ENCODE measurements around the gene SNTG2.
"Not testable (repeated sequence)": the region's sequence is repeated elsewhere in the genome, so short reads cannot be mapped to it uniquely, and the experiment has no call there.

Gene SNTG2

DNA sequence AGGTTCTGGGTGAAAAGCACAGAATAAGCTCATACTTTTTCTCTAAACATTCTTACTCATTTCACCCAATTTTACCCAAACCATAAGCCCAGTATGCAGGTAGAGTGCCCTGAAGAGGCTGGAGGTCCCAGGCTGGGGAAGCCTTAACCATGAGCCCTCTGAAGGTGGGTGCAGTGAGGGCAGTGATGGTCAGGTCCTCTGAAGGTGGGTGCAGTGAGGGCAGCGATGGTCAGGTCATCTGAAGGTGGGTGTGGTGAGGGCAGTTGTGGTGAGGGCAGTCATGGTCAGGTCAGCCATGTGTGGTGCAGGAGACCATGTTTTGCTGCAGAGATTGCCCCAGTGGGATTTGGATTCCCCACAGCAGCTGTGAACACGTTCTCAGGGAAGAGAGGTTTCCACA lies 148.8 kb downstream of the SNTG2 start:
- DNase-seq (ENCODE audit: low spot score), result no peak

DNA sequence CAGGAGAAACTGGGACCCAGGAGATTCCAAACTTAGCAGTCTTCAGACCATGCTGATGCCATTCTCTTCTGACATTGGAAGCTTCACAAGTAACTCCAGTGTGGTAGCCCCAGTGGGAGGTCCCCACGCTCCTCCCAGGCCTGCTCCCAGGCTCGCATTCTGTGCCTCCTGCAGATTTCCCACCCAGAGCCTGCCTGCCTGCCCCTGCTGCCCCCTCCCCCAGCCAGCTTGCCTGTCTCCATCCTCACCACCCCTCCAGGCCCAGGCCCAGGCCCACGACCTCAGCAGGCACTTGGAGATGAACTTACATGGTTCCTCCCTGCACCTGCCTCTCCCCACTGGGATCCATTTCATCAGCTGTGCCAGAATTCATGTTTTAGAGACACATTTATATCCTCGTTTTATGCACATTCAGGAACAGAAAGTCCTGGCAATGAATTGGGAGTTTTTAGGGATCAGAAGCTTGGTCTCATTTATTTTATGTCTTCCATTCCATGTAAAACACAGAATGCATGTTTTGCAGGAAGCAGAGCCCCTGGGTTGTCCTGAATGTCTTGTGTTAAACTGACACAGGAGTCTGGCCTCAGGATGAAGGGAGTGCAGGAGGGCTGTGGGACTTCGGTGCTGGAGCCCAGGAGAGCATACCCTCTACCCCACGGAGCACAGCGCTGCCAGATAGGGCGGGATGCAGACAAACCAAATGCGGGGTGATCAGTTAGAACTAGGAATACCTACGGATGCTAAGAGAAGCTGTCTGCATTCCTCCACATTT lies 150.5 kb downstream of the SNTG2 start:
- DNase-seq (ENCODE audit: low spot score), result no peak

DNA sequence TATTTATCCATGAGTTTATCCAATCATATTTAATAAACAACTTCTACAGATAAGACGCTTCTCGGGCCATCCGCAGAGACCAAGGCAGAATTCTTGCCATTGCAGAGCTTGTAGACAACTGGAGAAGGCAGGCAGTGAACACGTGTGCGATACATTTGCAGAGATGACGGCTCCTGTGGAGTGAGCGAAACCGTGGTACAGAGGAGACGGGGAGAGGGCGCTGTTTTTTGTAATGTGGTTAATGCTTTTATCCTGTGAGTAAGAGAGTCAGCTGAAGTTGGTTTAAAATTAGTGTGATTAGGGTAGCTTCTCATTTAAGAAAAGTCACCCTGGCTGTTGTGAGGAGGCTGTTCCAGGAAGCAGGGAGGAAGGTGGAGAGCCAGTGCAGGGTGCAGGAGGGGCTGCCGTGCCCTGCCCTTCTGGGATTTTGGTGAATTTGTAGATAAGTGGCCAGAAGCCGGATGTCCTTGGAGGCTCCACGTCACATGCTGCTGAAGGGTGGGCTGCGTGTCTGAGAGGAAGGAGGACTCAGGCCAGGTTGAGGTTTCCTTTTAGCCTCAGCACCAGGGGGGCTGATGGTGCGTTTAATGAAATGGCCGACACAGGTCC lies 151.4 kb downstream of the SNTG2 start:
- no peak for DNase-seq (ENCODE audit: low spot score)

DNA sequence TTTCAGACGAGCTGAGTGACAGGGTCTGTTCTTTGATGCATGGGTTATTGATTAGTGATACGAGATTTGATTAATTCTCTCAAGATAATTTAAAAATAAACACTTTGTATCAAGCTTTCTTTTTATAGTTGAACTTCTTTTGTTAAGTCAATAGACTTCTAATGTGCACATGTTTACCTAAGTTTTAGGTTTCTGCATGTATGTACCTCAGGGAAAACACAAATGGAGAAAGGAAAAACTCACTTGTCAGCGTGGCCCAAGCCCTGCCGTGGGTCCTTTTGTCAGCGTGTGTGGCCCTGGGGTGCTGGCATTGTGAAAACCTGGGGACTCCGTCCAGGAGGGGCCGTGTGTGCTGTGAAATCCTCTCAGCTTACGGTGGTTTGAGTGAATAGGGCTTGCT lies 153.7 kb downstream of the SNTG2 start:
- DNase-seq (ENCODE audit: low spot score), result no peak

DNA sequence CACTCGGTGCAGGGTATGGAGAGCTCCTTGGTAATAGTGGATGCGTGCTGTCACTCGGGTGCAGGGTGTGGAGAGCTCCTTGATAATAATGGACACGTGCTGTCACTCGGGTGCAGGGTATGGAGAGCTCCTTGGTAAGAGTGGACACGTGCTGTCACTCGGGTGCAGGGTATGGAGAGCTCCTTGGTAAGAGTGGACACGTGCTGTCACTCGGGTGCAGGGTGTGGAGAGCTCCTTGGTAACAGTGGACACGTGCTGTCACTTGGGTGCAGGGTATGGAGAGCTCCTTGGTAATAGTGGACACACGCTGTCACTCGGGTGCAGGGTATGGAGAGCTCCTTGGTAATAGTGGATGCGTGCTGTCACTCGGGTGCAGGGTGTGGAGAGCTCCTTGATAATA lies 155.7 kb downstream of the SNTG2 start:
- DNase-seq (ENCODE audit: low spot score), result not testable (repeated sequence)

DNA sequence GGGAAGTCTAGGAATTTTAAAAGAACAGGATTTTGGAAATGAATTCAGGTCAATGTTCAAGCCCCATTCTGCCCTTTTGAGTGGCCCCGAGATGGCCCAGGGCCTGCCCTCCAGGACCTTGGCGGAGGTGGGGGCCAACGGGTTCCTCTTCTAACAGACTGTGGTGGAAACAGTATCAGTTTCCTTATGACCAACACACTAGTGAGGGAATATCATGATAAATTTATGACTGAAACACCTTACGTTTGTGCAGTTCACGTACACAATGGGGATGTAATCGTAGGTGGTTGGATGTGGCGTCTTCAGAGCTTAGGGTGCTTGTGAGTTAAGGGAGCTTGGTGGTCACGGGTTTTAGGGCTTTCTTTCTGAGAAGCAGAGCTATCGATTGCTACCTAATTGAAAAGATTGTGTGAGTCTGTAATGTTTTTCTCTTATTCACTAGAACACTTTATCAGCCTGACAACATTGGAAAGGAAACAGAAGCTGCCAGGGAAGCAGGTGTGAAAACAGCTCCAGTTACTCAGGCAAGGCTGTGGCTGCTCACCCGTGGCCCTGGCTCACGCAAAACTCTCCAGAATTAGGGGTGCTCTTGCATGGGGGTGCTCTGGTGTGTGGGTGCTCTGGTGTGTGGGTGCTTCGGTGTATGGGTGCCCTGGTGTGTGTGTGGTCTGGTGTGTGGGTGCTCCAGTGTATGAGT lies 165.3 kb downstream of the SNTG2 start:
- DNase-seq (ENCODE audit: low spot score), result no peak

DNA sequence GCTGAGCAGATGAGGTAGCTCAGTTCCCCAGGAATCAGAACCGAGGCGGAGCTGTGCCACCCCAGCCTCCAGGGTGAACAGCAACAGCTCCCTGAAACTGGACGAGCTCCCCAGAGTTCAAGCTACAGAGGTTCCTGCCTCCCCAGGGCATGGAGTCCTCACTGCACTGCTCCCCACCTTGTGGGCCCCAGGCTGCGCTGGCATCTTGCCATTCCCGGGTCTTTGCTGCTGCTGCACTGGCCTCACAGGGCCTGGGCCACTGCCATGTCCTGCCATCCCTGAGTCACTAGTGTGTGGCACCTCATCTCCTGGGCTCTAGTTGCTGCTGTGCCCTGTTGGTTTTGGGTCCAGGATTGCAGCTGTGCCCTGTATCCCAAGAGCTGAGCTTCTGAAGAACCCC lies 166.9 kb downstream of the SNTG2 start:
- no peak for DNase-seq (ENCODE audit: low spot score)

DNA sequence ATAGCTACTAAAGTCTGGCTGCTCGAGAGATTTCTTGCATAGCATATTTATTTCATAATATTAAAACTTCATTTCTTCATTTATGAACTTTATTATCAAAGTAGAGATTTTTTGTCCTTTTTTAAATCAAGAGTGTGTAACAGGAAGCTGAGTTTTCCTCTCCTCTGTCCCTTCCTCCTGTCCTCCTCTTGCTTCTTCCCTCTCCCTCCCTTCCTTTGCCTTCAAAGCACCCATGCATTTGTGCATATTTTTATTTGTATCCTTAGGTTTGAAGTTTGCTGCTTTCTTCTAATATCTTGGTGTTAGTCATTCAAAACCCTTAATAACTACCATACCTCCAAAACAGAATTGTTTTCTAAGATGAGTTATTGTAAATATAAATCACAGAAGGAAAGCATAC lies 174.6 kb downstream of the SNTG2 start:
- DNase-seq (ENCODE audit: low spot score), result no peak

DNA sequence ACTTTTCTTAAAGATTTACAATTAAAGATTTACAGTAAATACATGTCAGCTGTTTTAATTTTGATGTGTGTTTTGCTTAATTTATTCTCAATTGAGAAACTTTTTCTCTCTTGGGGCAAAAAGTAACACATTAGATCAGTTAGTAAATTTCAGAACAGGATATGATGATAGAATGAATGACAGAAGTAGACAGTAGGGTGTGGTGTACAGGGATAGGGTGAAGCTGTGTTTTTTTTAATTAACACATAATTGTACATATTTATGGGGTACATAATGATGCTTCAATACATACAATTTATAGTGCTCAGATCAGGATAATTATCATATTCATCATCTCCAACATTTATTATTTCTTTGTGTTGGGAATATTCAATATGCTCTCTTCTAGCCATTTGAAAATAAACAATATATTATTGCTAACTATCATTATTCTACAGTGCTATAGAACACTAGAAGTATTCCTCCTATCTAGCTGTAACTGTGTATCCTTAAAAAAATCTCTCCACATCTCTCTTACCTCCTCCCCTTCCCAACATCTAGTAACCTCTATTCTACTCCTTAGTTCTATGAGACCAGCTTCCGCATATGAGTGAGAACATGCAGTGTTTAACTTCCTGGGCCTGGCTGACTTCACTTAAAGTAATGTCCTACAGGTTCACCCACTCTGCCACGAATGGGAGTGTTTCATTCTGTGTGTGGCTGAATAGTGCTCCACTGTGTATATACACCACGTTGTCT lies 175.2 kb downstream of the SNTG2 start:
- DNase-seq (ENCODE audit: low spot score), result no peak

DNA sequence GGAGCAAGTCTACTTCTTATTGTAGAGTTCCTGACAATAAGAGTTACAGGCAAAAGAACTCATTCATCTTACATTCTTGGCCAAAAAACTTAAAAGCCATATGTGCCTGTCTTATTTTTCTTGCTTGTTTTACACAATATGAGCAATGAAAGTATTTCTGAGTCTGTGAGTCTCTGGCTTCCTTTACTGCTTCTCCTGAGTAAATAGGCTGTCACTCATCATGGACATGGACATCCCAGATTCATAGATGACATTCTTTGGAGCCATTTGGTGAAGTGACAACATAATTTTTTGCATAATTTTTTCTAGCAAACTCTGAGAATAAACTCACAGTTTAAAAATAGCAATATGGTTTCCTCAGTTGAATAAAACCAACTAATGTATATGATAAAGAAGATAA lies 179.3 kb downstream of the SNTG2 start:
- no peak for DNase-seq (ENCODE audit: low spot score)

DNA sequence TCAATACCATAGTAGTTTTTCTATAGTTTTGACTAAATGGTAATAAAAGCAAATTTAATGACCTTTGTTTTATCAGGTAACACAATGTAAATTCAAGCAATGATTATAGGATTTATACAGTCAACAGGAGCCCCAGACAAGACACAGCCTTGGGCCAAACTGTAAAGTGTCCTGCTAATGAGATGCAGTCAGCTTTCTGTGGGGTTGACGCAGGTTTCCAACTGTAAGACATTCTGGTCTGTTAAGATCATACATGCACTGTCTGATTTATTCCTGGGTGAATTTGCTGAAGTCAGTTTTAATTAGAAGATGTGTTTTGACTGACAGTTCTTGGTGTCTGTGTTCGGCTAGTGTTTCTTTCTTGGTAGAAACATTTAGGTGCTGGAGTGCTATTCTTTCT lies 180.3 kb downstream of the SNTG2 start:
- no peak for DNase-seq (ENCODE audit: low spot score)

DNA sequence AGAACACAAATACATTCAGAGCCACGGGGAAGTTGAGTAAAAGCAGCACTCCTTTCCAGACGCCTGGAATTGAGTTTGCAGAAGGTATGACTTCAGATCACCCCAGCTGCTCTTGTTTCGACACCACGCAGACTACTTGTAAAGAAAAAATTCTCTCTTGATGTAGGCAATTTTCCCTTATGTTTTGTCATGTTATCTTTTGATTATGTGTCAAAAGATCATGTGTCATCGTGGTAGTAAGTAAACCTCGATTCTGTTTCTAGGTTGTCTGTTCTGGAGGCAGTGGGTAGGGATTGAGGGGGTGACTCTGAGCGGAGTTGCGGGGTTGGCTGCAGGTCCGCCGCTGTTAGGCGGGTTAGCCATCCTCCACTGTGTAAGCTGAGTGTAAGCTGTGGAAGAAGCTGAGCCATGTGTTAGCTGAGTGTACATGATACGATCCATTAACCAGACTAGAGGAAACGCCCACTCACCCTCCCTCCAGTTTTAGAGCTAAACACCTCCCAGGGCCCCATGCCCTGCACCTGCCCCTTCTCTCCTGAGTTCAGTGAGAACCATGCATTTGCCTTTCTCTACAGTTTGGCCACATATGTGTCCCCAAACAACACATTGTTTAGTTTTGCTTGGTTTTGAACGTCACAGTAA lies 181.8 kb downstream of the SNTG2 start:
- no peak for DNase-seq (ENCODE audit: low spot score)

DNA sequence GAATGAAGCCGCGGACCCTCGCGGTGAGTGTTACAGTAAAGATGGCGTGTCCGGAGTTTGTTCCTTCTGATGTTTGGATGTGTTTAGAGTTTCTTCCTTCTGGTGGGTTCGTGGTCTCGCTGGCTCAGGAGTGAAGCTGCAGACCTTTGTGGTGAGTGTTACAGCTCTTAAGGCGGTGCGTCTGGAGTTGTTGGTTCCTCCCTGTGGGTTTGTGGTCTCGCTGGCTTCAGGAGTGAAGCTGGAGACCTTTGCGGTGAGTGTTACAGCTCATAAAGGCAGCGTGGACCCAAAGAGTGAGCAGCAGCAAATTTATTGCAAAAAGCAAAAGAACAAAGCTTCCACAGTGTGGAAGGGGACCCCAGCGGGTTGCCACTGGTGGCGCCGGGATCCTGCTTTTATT lies 183.2 kb downstream of the SNTG2 start:
- DNase-seq (ENCODE audit: low spot score), result not testable (repeated sequence)

DNA sequence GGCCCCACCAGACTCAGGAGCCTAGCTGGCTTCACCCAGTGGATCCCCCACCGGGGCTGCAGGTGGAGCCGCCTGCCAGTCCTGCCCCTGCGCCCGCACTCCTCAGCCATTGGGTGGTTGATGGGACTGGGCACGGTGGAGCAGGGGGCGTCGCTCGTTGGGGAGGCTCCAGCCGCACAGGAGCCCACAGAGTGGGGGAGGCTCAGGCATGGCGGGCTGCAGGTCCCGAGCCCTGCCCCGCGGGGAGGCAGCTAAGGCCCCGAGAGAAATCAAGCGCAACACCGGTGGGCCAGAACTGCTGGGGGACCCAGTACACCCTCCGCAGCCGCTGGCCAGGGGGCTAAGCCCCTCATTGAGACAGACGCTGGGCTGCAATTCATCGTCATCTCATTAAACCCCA lies 184.0 kb downstream of the SNTG2 start:
- DNase-seq (ENCODE audit: low spot score), result no peak

DNA sequence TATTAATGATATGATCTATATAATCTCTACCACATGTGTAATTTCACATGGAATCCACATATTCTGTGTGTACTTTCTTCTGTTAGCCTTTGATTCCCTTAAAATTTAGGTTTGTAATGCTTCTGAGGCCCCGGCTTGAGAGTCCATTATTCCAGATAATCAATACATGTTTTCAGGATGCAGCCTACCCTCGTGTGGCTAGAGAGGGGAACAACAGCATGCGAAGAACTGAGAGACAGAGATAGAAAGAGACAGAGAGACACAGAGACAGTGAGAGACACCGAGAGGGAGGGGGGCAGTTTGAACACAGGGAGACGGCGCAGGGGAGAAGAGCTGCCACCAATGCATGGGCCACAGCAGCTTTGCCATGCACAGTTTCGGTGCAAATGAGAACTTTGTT lies 185.4 kb downstream of the SNTG2 start:
- DNase-seq (ENCODE audit: low spot score), result peak; percentile 44

DNA sequence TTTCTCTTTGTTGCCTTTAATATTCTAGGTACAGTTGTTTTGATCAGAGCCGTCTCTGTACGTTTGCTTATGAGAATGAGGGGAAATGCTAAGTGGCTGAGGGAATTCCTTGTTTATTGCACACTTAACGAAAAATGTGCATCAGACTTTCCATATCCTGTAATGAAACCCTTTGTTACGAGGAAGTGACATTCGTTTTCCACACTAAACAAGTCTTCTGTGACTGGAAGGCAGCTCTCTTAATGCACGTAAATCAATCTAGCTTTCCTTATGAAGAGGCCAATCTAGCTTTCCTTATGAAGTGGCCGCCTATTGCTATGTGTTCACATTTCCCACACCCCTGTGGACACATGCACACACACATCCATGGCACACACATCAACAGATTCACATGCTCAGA lies 186.2 kb downstream of the SNTG2 start:
- no peak for DNase-seq (ENCODE audit: low spot score)

DNA sequence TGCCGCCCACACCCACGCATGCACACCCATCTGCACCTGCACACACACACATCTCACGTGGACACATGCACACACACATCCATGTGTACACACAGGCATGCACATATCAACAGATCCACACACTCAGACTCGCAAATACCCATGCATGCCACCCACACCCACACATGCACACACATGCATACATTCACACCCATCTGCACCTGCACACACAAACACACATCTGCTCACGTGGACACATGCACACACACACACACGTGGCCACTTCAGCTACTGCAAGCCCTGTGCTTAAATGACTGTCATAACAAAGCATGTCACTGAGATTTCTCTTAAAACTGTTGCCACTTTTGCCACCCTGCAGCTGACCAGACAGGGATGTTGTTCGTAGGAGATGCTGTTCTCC lies 186.6 kb downstream of the SNTG2 start:
- DNase-seq (ENCODE audit: low spot score), result no peak

DNA sequence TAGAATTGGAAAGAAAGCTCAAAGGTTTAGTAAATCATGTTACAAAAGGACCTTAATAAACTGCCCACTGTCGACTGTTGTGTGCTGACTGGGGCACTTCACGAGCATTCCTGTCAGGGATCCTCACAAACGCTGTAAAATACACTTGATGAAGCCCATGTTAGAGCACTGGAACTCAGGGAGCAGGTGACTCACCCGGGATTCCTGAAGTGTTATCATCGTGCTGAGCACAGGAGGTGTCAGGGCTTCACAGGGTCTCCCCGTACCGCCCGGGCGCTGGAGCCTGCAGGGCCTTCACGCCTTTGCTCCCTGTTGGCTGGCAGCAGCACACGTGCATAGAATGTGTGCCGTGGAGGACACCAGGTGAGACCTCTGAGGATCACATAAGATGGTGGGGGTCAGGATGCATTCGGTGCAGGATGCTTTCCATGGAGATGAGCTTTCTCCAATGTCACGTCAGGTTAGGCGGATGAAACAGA lies 187.3 kb downstream of the SNTG2 start:
- DNase-seq (ENCODE audit: low spot score), result no peak

DNA sequence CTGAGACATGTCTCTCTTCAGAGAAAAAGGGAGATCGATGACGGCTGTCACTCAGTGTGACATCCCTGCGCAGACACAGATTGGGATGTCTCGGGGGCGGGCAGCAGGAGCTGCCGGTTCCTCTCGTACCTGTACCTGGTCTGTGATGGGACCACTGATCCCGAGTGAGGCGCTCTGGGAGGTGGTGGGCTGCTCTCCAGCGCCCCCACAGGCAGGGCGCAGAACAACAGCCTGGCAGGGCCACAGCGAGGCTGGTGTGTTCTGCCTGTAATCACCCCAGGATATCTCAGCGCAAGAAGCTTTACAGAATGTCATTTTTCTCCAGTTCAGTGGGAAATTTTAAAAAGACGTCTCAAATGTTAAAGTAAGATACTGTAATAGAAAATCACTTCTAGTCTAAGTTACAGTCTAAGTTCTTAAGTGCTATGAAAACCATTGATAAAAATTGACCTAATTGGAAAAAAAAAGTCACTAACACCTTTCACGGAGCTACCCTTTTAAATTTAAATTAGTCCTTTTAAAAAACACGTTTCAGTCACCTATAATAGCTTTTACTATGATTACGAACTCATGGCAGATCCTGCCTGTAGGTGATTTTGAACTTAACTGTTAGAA lies 189.8 kb downstream of the SNTG2 start:
- peak; percentile 77 for DNase-seq (ENCODE audit: low spot score)

DNA sequence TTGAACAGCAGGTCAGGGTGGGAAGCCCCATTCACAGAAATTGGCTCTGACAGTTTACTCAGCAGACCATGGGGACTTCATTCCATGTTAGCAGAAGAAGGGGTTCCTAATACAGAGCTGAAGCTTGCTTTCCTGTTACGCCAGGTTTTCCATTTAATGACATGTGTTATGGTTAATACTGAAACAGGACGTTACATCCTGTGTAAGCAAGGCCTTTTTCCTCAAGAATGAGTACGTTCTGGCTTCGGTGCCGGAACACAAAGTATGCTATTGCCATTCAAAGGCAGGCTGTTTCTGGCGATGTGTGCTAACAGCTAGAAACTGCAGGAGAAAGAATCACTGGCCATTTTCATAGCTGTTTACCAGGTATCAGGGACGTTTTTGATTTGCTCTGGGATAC lies 190.4 kb downstream of the SNTG2 start:
- DNase-seq (ENCODE audit: low spot score), result no peak

DNA sequence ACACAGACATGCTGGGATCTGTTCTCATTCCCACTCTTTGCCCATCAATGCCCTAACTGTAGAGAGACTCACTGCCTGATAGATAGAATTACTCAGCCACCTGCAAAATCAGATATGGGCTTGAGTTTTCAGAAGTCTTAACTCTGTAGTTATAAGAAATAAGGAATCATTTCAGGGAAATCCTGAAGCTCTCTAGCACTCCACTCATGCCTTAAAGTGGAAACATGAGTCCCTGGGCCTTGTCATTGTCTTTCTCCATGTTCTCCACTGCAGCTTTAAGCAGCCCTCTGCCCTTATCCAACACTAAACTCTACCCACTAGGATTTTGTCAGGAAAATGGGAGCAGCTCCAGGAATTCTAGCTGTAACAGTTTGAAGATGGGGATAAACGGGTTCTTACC lies 192.5 kb downstream of the SNTG2 start:
- DNase-seq (ENCODE audit: low spot score), result no peak
